ENCODE results near the gene FPGS.

FPGS gene

DNA sequence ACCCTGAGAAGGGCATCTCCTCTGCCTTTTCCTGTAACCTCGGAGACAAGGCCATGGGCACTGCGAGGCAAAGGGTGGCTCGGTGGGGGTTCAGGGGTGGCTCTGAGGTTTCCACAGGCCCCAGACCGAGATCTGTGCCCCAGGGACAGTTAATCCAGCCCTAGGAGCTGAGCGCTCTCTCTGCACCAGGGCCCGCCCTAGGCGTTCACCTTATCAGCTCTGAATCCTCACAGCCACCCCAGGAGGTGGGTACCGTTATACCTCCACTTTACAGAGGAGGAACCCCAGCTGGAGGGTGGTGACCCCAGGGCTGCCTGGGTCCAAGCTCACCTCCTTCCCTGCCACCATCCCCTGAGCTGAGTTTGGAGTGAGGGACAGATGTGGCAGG lies 54.0 kb downstream of the FPGS start:
- H3K4me3 ChIP-seq (replicated peaks; ENCODE audit: low read depth, low read length) = no peak overlapping the region
- no peaks in the 10 kb centered on the region for H3K36me3 ChIP-seq (ENCODE audit: control insufficient read depth, insufficient read depth, low read length)
- DNase-seq (ENCODE audit: extremely low read depth, insufficient read length) = no peak
- TF ChIP-seq, protein P1, sequence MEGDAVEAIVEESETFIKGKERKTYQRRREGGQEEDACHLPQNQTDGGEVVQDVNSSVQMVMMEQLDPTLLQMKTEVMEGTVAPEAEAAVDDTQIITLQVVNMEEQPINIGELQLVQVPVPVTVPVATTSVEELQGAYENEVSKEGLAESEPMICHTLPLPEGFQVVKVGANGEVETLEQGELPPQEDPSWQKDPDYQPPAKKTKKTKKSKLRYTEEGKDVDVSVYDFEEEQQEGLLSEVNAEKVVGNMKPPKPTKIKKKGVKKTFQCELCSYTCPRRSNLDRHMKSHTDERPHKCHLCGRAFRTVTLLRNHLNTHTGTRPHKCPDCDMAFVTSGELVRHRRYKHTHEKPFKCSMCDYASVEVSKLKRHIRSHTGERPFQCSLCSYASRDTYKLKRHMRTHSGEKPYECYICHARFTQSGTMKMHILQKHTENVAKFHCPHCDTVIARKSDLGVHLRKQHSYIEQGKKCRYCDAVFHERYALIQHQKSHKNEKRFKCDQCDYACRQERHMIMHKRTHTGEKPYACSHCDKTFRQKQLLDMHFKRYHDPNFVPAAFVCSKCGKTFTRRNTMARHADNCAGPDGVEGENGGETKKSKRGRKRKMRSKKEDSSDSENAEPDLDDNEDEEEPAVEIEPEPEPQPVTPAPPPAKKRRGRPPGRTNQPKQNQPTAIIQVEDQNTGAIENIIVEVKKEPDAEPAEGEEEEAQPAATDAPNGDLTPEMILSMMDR (IDR thresholded peaks at IDR 0.05; ENCODE audit: insufficient read depth, low read length, poor library complexity, severe bottlenecking) = no peak
- no peaks in the 10 kb centered on the region for H3K27me3 ChIP-seq (replicated peaks; ENCODE audit: control insufficient read depth, insufficient read depth, low read length)

DNA sequence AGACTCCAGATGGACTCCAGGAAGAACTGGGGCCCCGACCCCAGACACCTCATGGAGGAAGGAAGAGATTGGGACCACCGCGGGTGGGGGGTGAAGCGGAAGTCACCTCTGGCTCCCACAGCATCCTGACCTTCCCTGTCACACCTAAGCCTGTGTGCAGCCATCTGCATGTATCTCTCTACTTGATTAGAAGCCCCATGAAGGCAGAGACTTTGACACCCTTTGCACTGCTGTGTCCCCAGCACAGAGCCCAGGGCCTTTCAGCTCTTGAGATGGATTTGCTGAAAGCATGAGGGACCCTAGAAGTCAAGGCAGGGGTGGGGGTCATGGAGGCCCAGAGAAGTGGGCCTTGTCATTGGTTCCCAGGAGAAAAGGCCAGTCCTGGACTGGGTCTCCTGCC lies 54.6 kb downstream of the FPGS start:
- DNase-seq (ENCODE audit: extremely low read depth, insufficient read length) = no peak
- H3K27me3 ChIP-seq (replicated peaks; ENCODE audit: control insufficient read depth, insufficient read depth, low read length) = no peaks in the 10 kb centered on the region
- TF ChIP-seq, protein P1 (IDR thresholded peaks at IDR 0.05; ENCODE audit: insufficient read depth, low read length, poor library complexity, severe bottlenecking) = no peak
- H3K36me3 ChIP-seq (ENCODE audit: control insufficient read depth, insufficient read depth, low read length) = no peaks in the 10 kb centered on the region
- H3K4me3 ChIP-seq (replicated peaks; ENCODE audit: low read depth, low read length) = no peak overlapping the region

DNA sequence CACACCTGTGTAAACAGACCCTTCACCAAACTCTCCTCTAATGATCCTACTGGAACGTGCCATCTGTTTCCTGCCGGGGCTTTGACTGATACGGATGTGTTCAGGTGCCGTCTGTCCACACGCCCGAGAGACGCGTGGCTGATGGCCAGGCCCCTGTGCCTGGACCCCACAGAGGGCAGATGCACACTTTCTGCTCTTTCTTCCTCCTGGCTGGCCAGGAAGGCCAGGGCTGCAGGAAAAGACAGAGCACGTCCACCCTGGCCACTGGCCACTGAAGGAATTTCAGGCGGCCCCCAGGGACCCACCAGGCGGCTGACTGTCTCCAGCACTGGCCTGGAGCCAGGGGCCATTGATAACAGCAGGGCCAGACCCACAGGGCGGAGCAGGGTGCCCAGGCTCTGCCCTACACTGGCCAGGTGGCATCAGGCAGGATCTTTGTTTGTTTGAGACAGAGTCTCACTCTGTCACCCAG lies 55.4 kb downstream of the FPGS start:
- Histone ChIP-seq H3K4me3 (replicated peaks; ENCODE audit: low read depth, low read length) (no peak overlapping the region), H3K27me3 (replicated peaks; ENCODE audit: control insufficient read depth, insufficient read depth, low read length) (no peaks in the 10 kb centered on the region), H3K36me3 (ENCODE audit: control insufficient read depth, insufficient read depth, low read length) (no peaks in the 10 kb centered on the region)
- TF ChIP-seq, protein P1 (IDR thresholded peaks at IDR 0.05; ENCODE audit: insufficient read depth, low read length, poor library complexity, severe bottlenecking) = no peak
- no peak for DNase-seq (ENCODE audit: extremely low read depth, insufficient read length)

DNA sequence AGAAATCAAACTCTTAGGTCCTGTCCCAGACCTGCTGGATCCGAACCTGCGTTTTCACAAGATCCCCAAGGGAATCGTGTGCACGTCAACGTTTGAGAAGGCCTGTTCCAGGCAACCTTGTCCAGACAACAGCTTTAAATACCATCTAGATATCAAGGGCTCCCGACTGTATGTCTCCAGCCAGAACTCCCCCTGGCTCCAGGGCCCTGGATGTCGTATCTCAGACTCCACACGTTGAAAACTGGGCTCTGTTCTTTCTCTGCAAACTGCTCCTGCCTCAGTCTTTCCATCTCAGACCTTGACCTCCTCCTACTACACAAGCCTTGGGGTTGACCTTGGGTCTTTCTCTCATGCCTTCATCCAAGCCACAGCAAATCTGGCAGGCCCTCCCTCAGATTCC lies 57.6 kb downstream of the FPGS start:
- Histone ChIP-seq H3K36me3 (ENCODE audit: control insufficient read depth, insufficient read depth, low read length) (no peaks in the 10 kb centered on the region), H3K27me3 (replicated peaks; ENCODE audit: control insufficient read depth, insufficient read depth, low read length) (no peaks in the 10 kb centered on the region), H3K4me3 (replicated peaks; ENCODE audit: low read depth, low read length) (no peak overlapping the region)
- no peak for DNase-seq (ENCODE audit: extremely low read depth, insufficient read length)
- TF ChIP-seq, protein P1 (IDR thresholded peaks at IDR 0.05; ENCODE audit: insufficient read depth, low read length, poor library complexity, severe bottlenecking) = no peak

DNA sequence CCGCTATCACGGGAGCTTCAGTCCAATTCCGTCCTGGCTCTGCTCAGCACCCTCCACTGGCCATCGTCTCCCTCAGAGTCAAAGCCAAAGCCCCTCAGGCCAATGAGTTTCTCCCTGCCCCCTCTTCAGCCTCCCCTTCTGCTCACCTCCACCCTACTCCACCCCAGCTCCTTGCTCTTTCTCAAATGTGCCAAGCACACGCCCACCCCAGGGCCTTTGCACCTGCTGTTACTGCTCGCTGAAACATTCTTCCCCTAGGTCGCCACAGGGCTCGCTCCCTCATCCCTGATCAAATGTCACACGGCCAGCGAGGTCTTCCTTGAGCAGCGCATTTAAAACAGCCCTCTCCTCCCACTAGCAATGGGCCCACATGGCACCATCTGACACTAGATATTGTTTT lies 58.1 kb downstream of the FPGS start:
- no peaks in the 10 kb centered on the region for H3K27me3 ChIP-seq (replicated peaks; ENCODE audit: control insufficient read depth, insufficient read depth, low read length)
- TF ChIP-seq, protein P1 (IDR thresholded peaks at IDR 0.05; ENCODE audit: insufficient read depth, low read length, poor library complexity, severe bottlenecking) = no peak
- no peak overlapping the region for H3K4me3 ChIP-seq (replicated peaks; ENCODE audit: low read depth, low read length)
- no peak for DNase-seq (ENCODE audit: extremely low read depth, insufficient read length)
- H3K36me3 ChIP-seq (ENCODE audit: control insufficient read depth, insufficient read depth, low read length) = no peaks in the 10 kb centered on the region
